HL-60/S4 treated with phorbol 12-myristate 13-acetate at 8.2 ng/mL for 4 days and 3 days (cell line): ENCODE data around the gene CADM2.

Experiments
- in situ Hi-C: fragments of 300-500 bp; cut with MboI; formaldehyde crosslinking; loops from 2 replicates; pipeline ENCODE4 v1.15.0; 2022; ENCODE audit warnings: low sequenced_read_pairs

Gene CADM2

DNA sequence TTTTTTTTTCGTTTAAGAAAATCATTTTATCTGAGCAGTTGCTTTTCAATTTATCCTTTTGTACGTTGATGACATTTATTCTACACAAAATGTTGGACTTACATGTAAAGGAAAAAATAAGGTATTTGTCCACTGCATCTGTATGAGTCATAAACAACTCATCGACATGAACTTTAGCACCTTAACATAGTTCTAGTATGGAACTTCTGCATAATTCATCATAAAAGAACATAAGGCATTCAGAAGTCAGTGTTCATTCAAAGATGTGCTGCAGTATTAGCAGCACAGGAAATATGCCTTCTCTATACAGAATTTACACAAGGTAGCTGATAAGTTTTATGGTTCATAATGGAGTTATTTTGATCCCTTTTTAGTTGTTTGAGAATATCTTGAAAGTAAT lies 801.6 kb downstream of the CADM2 start:
- in situ Hi-C loops = no loop called here

DNA sequence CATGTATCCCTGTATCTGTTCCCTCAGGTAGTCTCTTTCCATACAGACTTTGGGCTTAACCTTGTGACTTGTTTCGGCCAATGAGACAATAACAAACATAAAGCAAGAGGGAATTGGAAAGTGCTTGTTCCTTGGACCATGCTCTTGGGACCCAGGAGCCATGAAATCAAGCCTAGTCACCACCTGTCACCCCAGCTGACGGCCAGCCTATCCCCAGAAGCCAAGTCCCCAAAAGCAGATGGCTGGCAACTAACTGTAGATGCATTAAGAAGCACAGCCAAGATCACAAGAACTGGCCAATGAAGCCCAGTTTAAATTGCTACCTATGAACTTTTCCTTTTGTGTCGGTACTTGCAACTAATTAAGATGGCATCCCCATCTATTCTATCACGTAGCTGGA lies 822.0 kb downstream of the CADM2 start:
- in situ Hi-C loops = no loop called here

DNA sequence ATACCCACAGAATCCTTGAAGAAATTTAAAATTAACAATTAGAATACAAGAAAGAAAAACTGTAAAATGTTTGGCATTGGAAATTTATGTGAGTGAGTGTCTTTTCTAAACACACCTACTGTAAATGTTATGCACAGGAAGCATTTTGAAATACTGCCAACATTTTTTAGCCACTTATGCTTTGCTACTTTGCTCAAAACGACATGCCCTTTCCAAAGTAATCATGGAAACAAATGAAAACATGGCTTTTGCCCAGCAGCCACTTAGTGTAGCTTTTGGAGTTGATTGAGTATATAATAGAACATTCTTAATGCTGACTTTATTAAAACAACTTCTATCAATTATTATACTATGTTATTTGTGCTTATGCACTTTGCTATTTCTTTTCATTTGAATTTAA lies 823.0 kb downstream of the CADM2 start:
- in situ Hi-C loops = no loop called here

DNA sequence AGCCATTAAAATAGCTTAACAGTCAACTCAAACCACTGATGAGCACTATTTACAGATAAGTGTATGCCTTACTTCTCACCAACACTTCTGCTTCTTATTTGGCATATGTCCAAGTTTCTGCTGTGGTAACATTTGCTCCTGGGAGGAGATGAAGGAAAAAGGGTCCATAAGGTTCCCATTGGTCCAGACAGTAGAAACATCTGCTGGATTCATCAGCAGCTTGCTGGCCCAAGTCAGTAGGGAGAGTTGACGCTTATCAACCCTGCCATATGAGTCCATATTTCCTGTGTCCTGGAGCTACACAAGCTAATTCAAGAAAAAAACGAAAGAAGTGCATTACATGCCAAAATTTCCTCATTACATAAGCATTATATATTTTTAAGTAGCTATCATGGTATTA lies 824.5 kb downstream of the CADM2 start:
- in situ Hi-C loops = no loop called here

DNA sequence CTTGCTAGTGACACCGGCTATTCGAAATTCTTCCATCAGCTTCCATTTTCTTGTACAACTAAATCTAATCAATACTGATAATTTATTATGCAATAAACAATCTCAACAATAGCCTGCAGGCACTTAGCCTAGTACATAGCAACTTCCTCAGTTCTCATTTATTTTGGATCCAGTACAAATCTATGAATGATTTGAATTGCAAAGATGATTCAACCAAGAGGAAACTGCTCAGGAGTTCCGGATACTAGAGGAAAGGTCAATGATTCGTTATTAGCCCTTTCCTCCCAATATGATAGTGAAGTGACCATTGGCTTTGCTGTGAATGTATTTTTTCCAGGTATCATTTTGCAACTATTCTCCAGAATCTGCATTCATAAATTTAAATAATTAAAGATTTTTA lies 827.0 kb downstream of the CADM2 start:
- in situ Hi-C loops = no loop called here

- in situ Hi-C loops = no loop called here
These were observed 831.7 kb downstream of the CADM2 start for GRCh38 chr3:85790445-85791030.

GRCh38 chr3:85796140-85796539 lies 837.4 kb downstream of the CADM2 start:
- in situ Hi-C loops = no loop called here

DNA sequence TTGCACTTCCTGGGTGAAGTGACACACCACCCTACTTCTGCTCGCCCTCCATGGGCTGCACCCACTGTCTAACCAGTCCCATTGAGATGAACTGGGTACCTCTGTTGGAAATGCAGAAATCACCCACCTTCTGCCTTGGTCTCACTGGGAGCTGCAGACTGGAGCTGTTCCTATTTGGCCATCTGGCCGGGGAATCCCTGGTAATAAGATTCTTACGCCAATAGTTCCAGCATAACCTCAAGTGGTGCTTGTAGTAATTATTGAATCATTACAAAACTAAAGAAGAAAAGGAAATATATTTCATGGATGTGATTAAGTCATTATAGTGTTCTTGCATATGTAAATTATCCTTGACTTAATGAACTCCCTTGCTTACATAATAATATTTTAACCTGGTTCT lies 841.9 kb downstream of the CADM2 start:
- in situ Hi-C loops = no loop called here

DNA sequence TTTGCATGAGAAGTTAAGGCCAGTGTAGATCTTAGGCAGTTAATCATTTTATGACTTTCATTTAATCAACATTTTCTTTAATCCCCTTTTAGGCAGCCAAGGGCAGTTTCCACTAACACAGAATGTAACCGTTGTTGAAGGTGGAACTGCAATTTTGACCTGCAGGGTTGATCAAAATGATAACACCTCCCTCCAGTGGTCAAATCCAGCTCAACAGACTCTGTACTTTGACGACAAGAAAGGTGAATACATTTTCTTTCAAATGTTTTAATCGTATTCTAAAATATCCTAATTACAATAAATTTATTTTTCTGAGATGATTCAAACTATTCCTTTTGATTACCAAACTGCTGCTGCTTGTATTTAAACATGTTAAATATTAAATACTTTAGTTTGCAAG lies 843.2 kb downstream of the CADM2 start:
- in situ Hi-C loops = no loop called here

DNA sequence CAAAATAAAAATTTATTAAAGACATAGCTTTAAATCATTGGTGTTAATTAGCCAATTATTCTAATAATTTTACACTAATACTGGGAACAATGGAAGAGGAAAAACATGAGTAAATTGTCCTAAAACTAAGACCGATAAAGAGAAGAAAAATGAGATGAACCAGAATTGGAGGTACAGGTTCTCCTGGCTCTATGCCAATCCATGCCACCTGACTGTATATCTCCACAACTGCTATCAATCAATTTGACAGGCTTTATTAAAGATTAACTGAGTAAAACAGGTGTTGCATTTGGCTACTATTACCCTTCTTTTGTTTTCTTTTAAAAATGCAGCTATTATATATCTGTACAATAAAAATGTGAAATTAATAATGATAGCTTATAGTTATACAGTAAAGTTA lies 850.0 kb downstream of the CADM2 start:
- in situ Hi-C loops = no loop called here

DNA sequence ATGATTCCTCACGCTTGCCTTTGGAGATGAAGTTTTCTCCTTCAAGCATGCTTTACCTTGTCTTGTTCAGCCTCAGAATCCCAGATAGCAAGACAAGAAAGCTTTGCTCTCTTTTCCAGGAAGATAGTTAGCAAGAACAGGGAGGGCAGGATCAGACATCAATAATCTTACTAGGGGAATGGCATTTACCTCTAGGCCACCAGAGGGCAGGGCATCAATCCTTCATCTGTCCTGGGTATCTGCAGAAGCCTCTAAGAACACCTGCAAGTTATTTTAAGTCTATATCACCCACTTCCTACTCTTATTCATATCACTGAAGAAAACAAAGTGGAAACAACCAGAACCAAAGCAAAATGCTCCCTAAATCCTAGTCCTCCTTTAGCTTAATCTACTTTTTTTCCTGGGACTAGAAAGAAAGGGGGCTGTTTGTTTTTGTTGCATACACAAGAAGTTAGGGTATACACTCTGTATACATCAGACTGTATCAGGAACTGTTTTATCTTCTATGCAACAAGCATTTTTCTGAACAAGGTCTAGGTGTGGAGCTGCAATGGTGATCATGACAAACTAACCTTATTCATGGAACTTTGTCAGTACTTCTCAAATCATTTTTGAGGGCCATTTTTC lies 862.5 kb downstream of the CADM2 start:
- in situ Hi-C loops = no loop called here

- in situ Hi-C loops = no loop called here
These were observed 877.2 kb downstream of the CADM2 start for GRCh38 chr3:85835857-85836440.

DNA sequence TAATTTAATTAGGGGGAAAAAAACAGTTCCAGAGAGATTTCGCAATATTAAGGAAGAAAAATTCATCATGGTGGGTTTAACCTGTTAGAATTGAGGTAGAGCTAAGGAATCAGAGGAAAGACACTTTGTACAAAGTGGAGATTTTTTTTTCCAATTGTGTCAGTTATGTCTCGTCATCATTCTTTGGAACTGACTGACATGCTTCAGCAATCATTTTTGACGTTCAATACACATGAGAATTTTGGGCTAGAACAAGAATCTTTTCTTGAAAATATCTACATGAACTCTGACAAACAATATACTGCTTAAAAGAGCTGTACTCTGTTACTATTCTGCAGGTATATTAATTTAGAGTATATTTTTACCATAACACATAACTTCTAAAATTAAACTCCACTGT lies 878.6 kb downstream of the CADM2 start:
- in situ Hi-C loops = no loop called here

DNA sequence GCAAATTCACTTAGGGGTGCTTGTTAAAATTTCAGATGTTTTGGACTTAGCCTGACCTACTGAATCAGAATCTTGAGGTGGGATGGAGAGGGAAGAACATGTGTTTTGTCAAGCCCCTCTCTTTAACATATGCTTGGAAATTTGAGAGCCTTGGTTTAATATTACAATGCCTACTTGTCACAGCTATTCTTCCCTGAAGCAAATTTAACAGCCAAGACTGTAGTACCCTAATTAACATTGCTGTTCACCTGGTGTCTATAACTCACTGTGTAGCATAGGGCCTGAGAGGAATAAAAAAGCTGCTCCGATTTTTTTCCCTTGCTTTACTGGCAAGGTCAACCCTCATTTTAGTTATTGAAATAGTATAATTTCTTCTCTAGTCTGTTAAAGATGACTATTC lies 880.1 kb downstream of the CADM2 start:
- in situ Hi-C loops = no loop called here

- in situ Hi-C loops = no loop called here
These were observed 883.3 kb downstream of the CADM2 start for GRCh38 chr3:85842081-85842480.

DNA sequence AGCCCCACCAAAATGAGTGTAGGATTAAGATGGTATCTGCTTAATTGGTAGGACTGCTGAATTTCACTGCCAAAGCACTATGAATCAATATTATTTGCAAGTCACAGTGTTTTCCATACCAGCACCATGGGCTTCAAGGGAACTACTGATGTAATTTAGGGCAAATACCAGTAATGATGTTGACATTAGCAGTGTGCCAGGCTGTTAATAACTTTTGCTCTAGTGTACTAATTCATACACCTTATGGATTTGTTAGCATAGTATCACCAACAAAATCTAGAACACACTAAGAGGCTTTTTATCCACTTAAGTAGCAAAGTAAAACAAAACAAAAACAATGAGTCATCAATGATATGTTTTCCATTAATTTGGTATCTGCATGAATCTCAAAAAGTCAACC lies 888.2 kb downstream of the CADM2 start:
- in situ Hi-C loops = no loop called here

GRCh38 chr3:85851071-85851470 lies 892.3 kb downstream of the CADM2 start:
- in situ Hi-C loops = no loop called here

DNA sequence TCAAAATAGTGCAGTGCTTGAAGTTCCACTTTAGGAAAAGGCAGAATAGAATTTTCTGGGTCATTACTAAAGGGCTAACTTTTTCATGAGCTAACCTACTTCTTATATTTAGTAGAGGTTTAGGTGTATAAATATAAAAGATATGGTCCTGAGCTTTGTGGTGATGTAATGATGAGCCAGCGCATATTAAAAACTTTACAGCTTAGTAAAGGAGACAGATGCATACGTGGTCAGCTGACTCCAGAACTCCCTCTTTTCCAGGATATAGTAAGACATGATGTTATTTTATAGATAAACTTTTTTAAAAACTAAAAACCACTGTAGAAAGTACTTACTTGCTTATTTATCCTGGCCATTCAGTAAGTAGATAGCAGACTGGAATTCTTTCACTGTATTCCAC lies 895.0 kb downstream of the CADM2 start:
- in situ Hi-C loops = no loop called here

GRCh38 chr3:85862893-85863455 lies 904.2 kb downstream of the CADM2 start:
- in situ Hi-C loops = no loop called here

- in situ Hi-C loops = no loop called here
These were observed 906.1 kb downstream of the CADM2 start for GRCh38 chr3:85864896-85865295.

DNA sequence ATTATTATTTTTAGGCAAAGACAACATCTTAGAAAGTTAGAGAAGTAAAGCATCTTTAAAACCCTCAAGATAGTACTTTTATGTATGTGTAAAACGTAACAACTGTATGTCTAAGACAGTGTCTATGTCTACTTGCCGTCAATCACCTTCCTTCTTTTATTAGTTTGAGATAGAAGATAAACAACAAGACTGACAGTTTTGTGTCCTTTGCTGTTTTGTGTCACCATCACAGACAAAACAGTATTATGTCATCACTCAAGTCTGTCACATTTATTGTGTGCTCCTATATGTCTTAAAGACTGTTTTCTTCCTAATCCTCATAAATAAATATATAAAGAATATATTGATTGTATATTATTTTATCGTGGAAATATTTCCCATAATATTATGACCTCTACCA lies 908.3 kb downstream of the CADM2 start:
- in situ Hi-C loops = no loop called here

GRCh38 chr3:85875589-85875988 lies 916.8 kb downstream of the CADM2 start:
- in situ Hi-C loops = no loop called here
